ENCODE results near the gene ANKRD53.

ANKRD53 gene

GRCh38 chr2:70956141-70956540 is 22.3 kb upstream of the ANKRD53 start:
- no peaks in the 10 kb centered on the region for H3K36me3 ChIP-seq (ENCODE audit: control insufficient read depth in 1 of 2, insufficient read depth in 2 of 2, low read depth in 1 of 2, low read length in 2 of 2)
- no peak overlapping the region for H3K27ac ChIP-seq (ENCODE audit: low read length, poor library complexity, severe bottlenecking)
- H2AFZ ChIP-seq (ENCODE audit: low read depth, low read length): no peak overlapping the region
- no peak overlapping the region for H2BK5ac ChIP-seq (ENCODE audit: low read depth, low read length, poor library complexity, severe bottlenecking)
- no peak overlapping the region for H2BK120ac ChIP-seq (ENCODE audit: low read depth, low read length)
- H2AK5ac ChIP-seq (ENCODE audit: low read length, severe bottlenecking): no peak overlapping the region
- no peak overlapping the region for H2BK15ac ChIP-seq (ENCODE audit: low read depth, poor library complexity, severe bottlenecking)
- no peak overlapping the region for H3K4ac ChIP-seq (ENCODE audit: low read depth in 1 of 2, low read length in 2 of 2)
- no peak overlapping the region for H4K8ac ChIP-seq (ENCODE audit: low read length)
- H3K4me2 ChIP-seq (ENCODE audit: low read length, poor library complexity, severe bottlenecking): no peak overlapping the region
- no peak overlapping the region for H3K14ac ChIP-seq (ENCODE audit: low read length in 2 of 2)
- WGBS: 100% methylated on average over 1 of the region's 2 CpGs
- no peaks in the 10 kb centered on the region for H3K9me3 ChIP-seq (ENCODE audit: control insufficient read depth, low read length)
- no peak overlapping the region for H3K4me3 ChIP-seq (ENCODE audit: insufficient read depth in 1 of 2, low read depth in 1 of 2, low read length in 2 of 2)
- H3K4me1 ChIP-seq (ENCODE audit: control insufficient read depth, insufficient read depth, low read depth, low read length): no peaks in the 10 kb centered on the region
- H2BK12ac ChIP-seq (ENCODE audit: low read length in 2 of 2): no peak overlapping the region
- no peaks in the 10 kb centered on the region for H3K79me1 ChIP-seq (replicated peaks; ENCODE audit: low read length, poor library complexity, severe bottlenecking)
- H4K91ac ChIP-seq (ENCODE audit: low read length): no peak overlapping the region
- peaks cover 23 to 32% of the 10 kb centered on the region in 2 experiments for H3K27me3 ChIP-seq (ENCODE audit: control insufficient read depth in 1 of 2, insufficient read depth in 1 of 2, low read length in 2 of 2)
- no peak overlapping the region for H3K18ac ChIP-seq (ENCODE audit: low read depth in 1 of 2, low read length in 2 of 2)
- no peak for DNase-seq
- no peak overlapping the region for H3K23ac ChIP-seq (ENCODE audit: low read length in 2 of 2)
- H3K9ac ChIP-seq (ENCODE audit: low read length): no peak overlapping the region

GRCh38 chr2:70957798-70958197 is 20.6 kb upstream of the ANKRD53 start:
- H3K79me1 ChIP-seq (replicated peaks; ENCODE audit: low read length, poor library complexity, severe bottlenecking): no peaks in the 10 kb centered on the region
- no peak overlapping the region for H3K27ac ChIP-seq (ENCODE audit: low read length, poor library complexity, severe bottlenecking)
- no peaks in the 10 kb centered on the region for H3K36me3 ChIP-seq (ENCODE audit: control insufficient read depth in 1 of 2, insufficient read depth in 2 of 2, low read depth in 1 of 2, low read length in 2 of 2)
- WGBS: 66% methylated on average over 3 of the region's 6 CpGs
- no peaks in the 10 kb centered on the region for H3K4me1 ChIP-seq (ENCODE audit: control insufficient read depth, insufficient read depth, low read depth, low read length)
- no peak overlapping the region for H3K14ac ChIP-seq (ENCODE audit: low read length in 2 of 2)
- no peak overlapping the region for H4K91ac ChIP-seq (ENCODE audit: low read length)
- no peak overlapping the region for H2BK5ac ChIP-seq (ENCODE audit: low read depth, low read length, poor library complexity, severe bottlenecking)
- no peak overlapping the region for H2AFZ ChIP-seq (ENCODE audit: low read depth, low read length)
- no peak overlapping the region for H2BK120ac ChIP-seq (ENCODE audit: low read depth, low read length)
- peak overlapping the region; percentile 43 for H4K8ac ChIP-seq (ENCODE audit: low read length)
- H2BK15ac ChIP-seq (ENCODE audit: low read depth, poor library complexity, severe bottlenecking): no peak overlapping the region
- no peak overlapping the region for H3K18ac ChIP-seq (ENCODE audit: low read depth in 1 of 2, low read length in 2 of 2)
- H3K27me3 ChIP-seq (ENCODE audit: control insufficient read depth in 1 of 2, insufficient read depth in 1 of 2, low read length in 2 of 2): peaks cover 35 to 40% of the 10 kb centered on the region in 2 experiments
- no peak overlapping the region for H3K4me3 ChIP-seq (ENCODE audit: insufficient read depth in 1 of 2, low read depth in 1 of 2, low read length in 2 of 2)
- H3K4me2 ChIP-seq (ENCODE audit: low read length, poor library complexity, severe bottlenecking): no peak overlapping the region
- no peak overlapping the region for H3K4ac ChIP-seq (ENCODE audit: low read depth in 1 of 2, low read length in 2 of 2)
- H3K9me3 ChIP-seq (ENCODE audit: control insufficient read depth, low read length): no peaks in the 10 kb centered on the region
- no peak overlapping the region for H2AK5ac ChIP-seq (ENCODE audit: low read length, severe bottlenecking)
- no peak for DNase-seq
- no peak overlapping the region for H2BK12ac ChIP-seq (ENCODE audit: low read length in 2 of 2)
- H3K9ac ChIP-seq (ENCODE audit: low read length): no peak overlapping the region
- no peak overlapping the region for H3K23ac ChIP-seq (ENCODE audit: low read length in 2 of 2)

- H3K4ac ChIP-seq (ENCODE audit: low read depth in 1 of 2, low read length in 2 of 2): no peak overlapping the region
- no peak for DNase-seq
- H3K4me2 ChIP-seq (ENCODE audit: low read length, poor library complexity, severe bottlenecking): no peak overlapping the region
- no peaks in the 10 kb centered on the region for H3K36me3 ChIP-seq (ENCODE audit: control insufficient read depth in 1 of 2, insufficient read depth in 2 of 2, low read depth in 1 of 2, low read length in 2 of 2)
- no peak overlapping the region for H4K8ac ChIP-seq (ENCODE audit: low read length)
- no peak overlapping the region for H3K9ac ChIP-seq (ENCODE audit: low read length)
- peaks cover 39 to 42% of the 10 kb centered on the region in 2 experiments for H3K27me3 ChIP-seq (ENCODE audit: control insufficient read depth in 1 of 2, insufficient read depth in 1 of 2, low read length in 2 of 2)
- no peak overlapping the region for H2BK12ac ChIP-seq (ENCODE audit: low read length in 2 of 2)
- H3K4me1 ChIP-seq (ENCODE audit: control insufficient read depth, insufficient read depth, low read depth, low read length): no peaks in the 10 kb centered on the region
- H3K23ac ChIP-seq (ENCODE audit: low read length in 2 of 2): no peak overlapping the region
- H3K79me1 ChIP-seq (replicated peaks; ENCODE audit: low read length, poor library complexity, severe bottlenecking): no peaks in the 10 kb centered on the region
- no peak overlapping the region for H3K27ac ChIP-seq (ENCODE audit: low read length, poor library complexity, severe bottlenecking)
- no peak overlapping the region for H2BK5ac ChIP-seq (ENCODE audit: low read depth, low read length, poor library complexity, severe bottlenecking)
- no peak overlapping the region for H4K91ac ChIP-seq (ENCODE audit: low read length)
- H3K18ac ChIP-seq (ENCODE audit: low read depth in 1 of 2, low read length in 2 of 2): no peak overlapping the region
- H2BK120ac ChIP-seq (ENCODE audit: low read depth, low read length): no peak overlapping the region
- no peak overlapping the region for H2AFZ ChIP-seq (ENCODE audit: low read depth, low read length)
- no peak overlapping the region for H2BK15ac ChIP-seq (ENCODE audit: low read depth, poor library complexity, severe bottlenecking)
- no peak overlapping the region for H2AK5ac ChIP-seq (ENCODE audit: low read length, severe bottlenecking)
- H3K14ac ChIP-seq (ENCODE audit: low read length in 2 of 2): no peak overlapping the region
- H3K9me3 ChIP-seq (ENCODE audit: control insufficient read depth, low read length): no peaks in the 10 kb centered on the region
- H3K4me3 ChIP-seq (ENCODE audit: insufficient read depth in 1 of 2, low read depth in 1 of 2, low read length in 2 of 2): no peak overlapping the region
- WGBS: 88% methylated on average over 3 of the region's 6 CpGs
Observed at GRCh38 chr2:70958759-70959158, 19.7 kb upstream of the ANKRD53 start.

GRCh38 chr2:70959271-70959761 is 19.1 kb upstream of the ANKRD53 start:
- Histone ChIP-seq H3K79me1 (replicated peaks; ENCODE audit: low read length, poor library complexity, severe bottlenecking) (no peaks in the 10 kb centered on the region), H3K9ac (ENCODE audit: low read length) (no peak overlapping the region), H3K4me1 (ENCODE audit: control insufficient read depth, insufficient read depth, low read depth, low read length) (no peaks in the 10 kb centered on the region), H2BK120ac (ENCODE audit: low read depth, low read length) (no peak overlapping the region), H3K18ac (ENCODE audit: low read depth in 1 of 2, low read length in 2 of 2) (no peak overlapping the region), H2AFZ (ENCODE audit: low read depth, low read length) (no peak overlapping the region), H3K14ac (ENCODE audit: low read length in 2 of 2) (no peak overlapping the region), H3K4me2 (ENCODE audit: low read length, poor library complexity, severe bottlenecking) (no peak overlapping the region), H3K36me3 (ENCODE audit: control insufficient read depth in 1 of 2, insufficient read depth in 2 of 2, low read depth in 1 of 2, low read length in 2 of 2) (no peaks in the 10 kb centered on the region), H3K23ac (ENCODE audit: low read length in 2 of 2) (no peak overlapping the region), H2BK5ac (ENCODE audit: low read depth, low read length, poor library complexity, severe bottlenecking) (no peak overlapping the region), H3K4me3 (ENCODE audit: insufficient read depth in 1 of 2, low read depth in 1 of 2, low read length in 2 of 2) (no peak overlapping the region), H2BK12ac (ENCODE audit: low read length in 2 of 2) (no peak overlapping the region), H3K27me3 (ENCODE audit: control insufficient read depth in 1 of 2, insufficient read depth in 1 of 2, low read length in 2 of 2) (peaks cover 43 to 47% of the 10 kb centered on the region in 2 experiments), H3K4ac (ENCODE audit: low read depth in 1 of 2, low read length in 2 of 2) (no peak overlapping the region), H3K27ac (ENCODE audit: low read length, poor library complexity, severe bottlenecking) (no peak overlapping the region), H4K91ac (ENCODE audit: low read length) (no peak overlapping the region), H2BK15ac (ENCODE audit: low read depth, poor library complexity, severe bottlenecking) (no peak overlapping the region), H2AK5ac (ENCODE audit: low read length, severe bottlenecking) (no peak overlapping the region), H3K9me3 (ENCODE audit: control insufficient read depth, low read length) (no peaks in the 10 kb centered on the region), H4K8ac (ENCODE audit: low read length) (no peak overlapping the region)
- 90% methylated on average over 9 of the region's 9 CpGs for WGBS
- DNase-seq: no peak

Data from mesenchymal stem cell (in vitro differentiated cells and primary cell).